Lower leg skin (tissue), 4 donors: ENCODE data around the gene COMP. TPM values are rescaled to one million over a fixed set of nuclear protein-coding genes. Genes with fewer than 3 reads are reported as not detected.

Experiments used
- DNase-seq, 2 donors: peaks; one replicate each; pipeline ENCODE4 v3.0.0-alpha.2; 2019; ENCODE audit warnings: low spot score in 2 of 2
- H3K4me3 ChIP-seq: fragments of 200-600 bp; sonication (generic); 2 replicates; pipeline ENCODE4 v1.5.1; 2017; ENCODE audit warnings: mild to moderate bottlenecking, low read depth; ENCODE audit not compliant: poor library complexity, severe bottlenecking
- CTCF ChIP-seq, 3 donors: fragments of 450-650 bp; IDR thresholded peaks; one replicate each; pipeline ENCODE4 v1.5.1; 2016; ENCODE audit warnings: antibody characterized with exemption in 3 of 3, mild to moderate bottlenecking in 3 of 3, moderate library complexity in 2 of 3
- POLR2A ChIP-seq, 2 donors: fragments of 450-650 bp; IDR thresholded peaks; one replicate each; pipeline ENCODE4 v1.6.1; 2016 to 2017; ENCODE audit warnings: antibody characterized with exemption in 2 of 2, mild to moderate bottlenecking in 1 of 2, moderate library complexity in 1 of 2
- WGBS, 2 donors: methylation state at CpG; one replicate each; pipeline ENCODE4 v1.1.5; 2018; 5-methylcytosine and 5-hydroxymethylcytosine counted together
- intact Hi-C: fragments of 100-400 bp; cut with DNase I; formaldehyde crosslinking; loops from one replicate; pipeline ENCODE4 v1.15.0; 2023; ENCODE audit warnings: low total_unique reads
- total RNA-seq, 4 donors: library from RNA; depleted of rRNA; stranded (reverse); fragments of >200 nt; gene quantifications; one replicate each; pipeline ENCODE4 v1.1.0, GENCODE V29; 2016

The COMP gene
- total RNA-seq, 4 donors from 2014 or later = 12.6 to 18.3 (median 14.9) TPM

- no peak for DNase-seq
- H3K4me3 ChIP-seq = no peak overlapping the region
- intact Hi-C loops = no loop called here
- TF ChIP-seq POLR2A (IDR thresholded peaks at IDR 0.05) = no peak
- no peak for TF ChIP-seq CTCF (IDR thresholded peaks at IDR 0.05)
These were observed 9.0 kb upstream of the COMP start for GRCh38 chr19:18800079-18800478.

GRCh38 chr19:18799389-18799970 lies 8.4 kb upstream of the COMP start:
- intact Hi-C loops = no loop called here
- H3K4me3 ChIP-seq = no peak overlapping the region
- DNase-seq = no peak
- TF ChIP-seq POLR2A (IDR thresholded peaks at IDR 0.05) = no peak
- TF ChIP-seq CTCF (IDR thresholded peaks at IDR 0.05) = no peak

- 52% methylated on average over 22 of the region's 22 CpGs for WGBS, 2 donors
- TF ChIP-seq POLR2A (IDR thresholded peaks at IDR 0.05) (no peak), CTCF (IDR thresholded peaks at IDR 0.05) (no peak)
- intact Hi-C loops = no loop called here
- no peak for DNase-seq
- H3K4me3 ChIP-seq = no peak overlapping the region
These were observed 7.6 kb upstream of the COMP start for GRCh38 chr19:18798384-18799352.

GRCh38 chr19:18796239-18796638 lies 5.1 kb upstream of the COMP start:
- intact Hi-C loops = no loop called here
- DNase-seq = no peak

GRCh38 chr19:18795540-18795939 lies 4.4 kb upstream of the COMP start:
- 15 to 19% methylated on average over 9 to 17 of the region's 21 CpGs for WGBS, 2 donors
- H3K4me3 ChIP-seq = no peak overlapping the region
- intact Hi-C loops = no loop called here
- DNase-seq = no peak
- no peak for TF ChIP-seq POLR2A (IDR thresholded peaks at IDR 0.05)
- no peak for TF ChIP-seq CTCF (IDR thresholded peaks at IDR 0.05)

More at GRCh38 chr19:18796239-18796638, 5.1 kb upstream of the COMP start:
- 63 to 70% methylated on average over 2 of the region's 2 CpGs for WGBS, 2 donors
- no peak overlapping the region for H3K4me3 ChIP-seq
- TF ChIP-seq POLR2A (IDR thresholded peaks at IDR 0.05) = no peak
- TF ChIP-seq CTCF (IDR thresholded peaks at IDR 0.05) = no peak
